Measurements from ENCODE around the gene H2AZ1.
A peak's percentile ranks its signal among the peaks of the same experiment; 100 is the strongest.

H2AZ1 gene

GRCh38 chr4:99945718-99946355 is 4.2 kb downstream of the H2AZ1 start:
- peak in 1 of 6 experiments; percentile 17 for DNase-seq

- DNase-seq = no peak
Measured at GRCh38 chr4:99943904-99944437, 6.1 kb downstream of the H2AZ1 start.

- DNase-seq = no peak
Measured at GRCh38 chr4:99938243-99938753, 11.8 kb downstream of the H2AZ1 start.

- DNase-seq = peak in 1 of 6 experiments; percentile 9
Measured at GRCh38 chr4:99934891-99935290, 15.2 kb downstream of the H2AZ1 start.

GRCh38 chr4:99927566-99927965 is 22.5 kb downstream of the H2AZ1 start:
- DNase-seq = no peak

- DNase-seq = peak in 3 of 6 experiments; percentile 12 to 39 (median 32)
Measured at GRCh38 chr4:99921174-99921573, 28.9 kb downstream of the H2AZ1 start.

- DNase-seq = no peak
Measured at GRCh38 chr4:99918656-99919055, 31.4 kb downstream of the H2AZ1 start.

GRCh38 chr4:99917575-99917974 is 32.5 kb downstream of the H2AZ1 start:
- DNase-seq = no peak

GRCh38 chr4:99915449-99915848 is 34.6 kb downstream of the H2AZ1 start:
- no peak for DNase-seq
